Activated effector memory CD4-positive, alpha-beta T cell treated with anti-CD3 and anti-CD28 coated beads, Interleukin-2, amount 50 U/mL, for 16 hours (primary cell): Measurements from ENCODE around the gene GRHL1.

Experiments used
- DNase-seq: peaks from one replicate; pipeline ENCODE4 v3.0.0-alpha.2; 2020

Gene GRHL1

GRCh38 chr2:10047616-10048500 lies 96.4 kb downstream of the GRHL1 start:
- DNase-seq, result no peak

GRCh38 chr2:10048501-10049171 lies 97.1 kb downstream of the GRHL1 start:
- no peak for DNase-seq
